PC-3 (cell line): ENCODE measurements around the gene SMC6. TPM values are rescaled to one million over a fixed set of nuclear protein-coding genes. Genes with fewer than 3 reads are reported as not detected.

Experiments used
- ATAC-seq: fragments of 200-7000 bp; cut with Tn5 transposase; 2 replicates; pipeline ENCODE4 v1.9.1; 2020; ENCODE audit warnings: mild to moderate bottlenecking, moderate library complexity
- BruUV-seq: library from RNA; stranded (reverse); fragments of 400-500 nt; replicated peaks from 2 replicates; lab custom pipeline; 2021; lab: Mats Ljungman, UMichigan
- CTCF ChIA-PET: fragments of 300-600 bp; sonication (Branson Sonifier 250); formaldehyde crosslinking; loops from one replicate; lab custom pipeline; 2022; ENCODE audit warnings: antibody characterized with exemption; lab: Charles Lee
- POLR2A ChIA-PET: fragments of 300-600 bp; sonication (Branson Sonifier 250); formaldehyde crosslinking; loops from one replicate; lab custom pipeline; 2022; ENCODE audit warnings: antibody characterized with exemption; ENCODE audit not compliant: unreplicated experiment; lab: Charles Lee
- DNase-seq: peaks from one replicate; pipeline ENCODE4 v3.0.0-alpha.2; 2015
- H2AFZ ChIP-seq: fragments of 300-600 bp; sonication (generic); 2 replicates; pipeline ENCODE4 v1.6.0; 2016; ENCODE audit warnings: antibody characterized with exemption, low read length
- H3F3A ChIP-seq: fragments of 300-600 bp; sonication (generic); one replicate; pipeline ENCODE4 v1.6.0; 2017; ENCODE audit warnings: antibody characterized with exemption, low read length, control low read depth, mild to moderate bottlenecking; ENCODE audit not compliant: unreplicated experiment
- H3K27ac ChIP-seq: fragments of 300-600 bp; sonication (generic); 2 replicates; pipeline ENCODE4 v1.5.1; 2016; ENCODE audit warnings: mild to moderate bottlenecking, low read length
- H3K27me3 ChIP-seq: fragments of 300-600 bp; sonication (generic); 2 replicates; pipeline ENCODE4 v1.6.1; 2016; ENCODE audit warnings: low read length, mixed read lengths
- H3K36me3 ChIP-seq: fragments of 300-600 bp; sonication (generic); 2 replicates; pipeline ENCODE4 v1.6.1; 2016; ENCODE audit warnings: low read depth, mixed run types, low read length, mixed read lengths
- H3K4me1 ChIP-seq: fragments of 300-600 bp; sonication (generic); 2 replicates; pipeline ENCODE4 v1.5.1; 2016; ENCODE audit warnings: low read length; ENCODE audit not compliant: insufficient read depth
- H3K4me2 ChIP-seq: fragments of 300-600 bp; sonication (generic); 2 replicates; pipeline ENCODE4 v1.6.0; 2016; ENCODE audit warnings: low read length
- H3K4me3 ChIP-seq: fragments of 300-600 bp; sonication (generic); 2 replicates; pipeline ENCODE4 v1.5.1; 2016; ENCODE audit warnings: mild to moderate bottlenecking, low read length, mixed read lengths
- H3K79me2 ChIP-seq: fragments of 300-600 bp; sonication (generic); 2 replicates; pipeline ENCODE4 v1.6.1; 2017; ENCODE audit warnings: low read length, mixed read lengths
- H3K9ac ChIP-seq: fragments of 300-600 bp; sonication (generic); 2 replicates; pipeline ENCODE4 v1.6.0; 2016; ENCODE audit warnings: mild to moderate bottlenecking, low read length
- H3K9me2 ChIP-seq: fragments of 300-600 bp; sonication (generic); replicated peaks from 2 replicates; pipeline ENCODE4 v1.6.1; 2016; ENCODE audit warnings: mixed run types, low read length, mixed read lengths
- H3K9me3 ChIP-seq: fragments of 300-600 bp; sonication (generic); 2 replicates; pipeline ENCODE4 v1.6.1; 2016; ENCODE audit warnings: low read length, mixed read lengths
- H4K20me1 ChIP-seq: fragments of 300-600 bp; sonication (generic); 2 replicates; pipeline ENCODE4 v1.6.1; 2016; ENCODE audit warnings: low read length, mixed read lengths
- CTCF ChIP-seq: fragments of 300-600 bp; sonication (generic); conservative IDR thresholded peaks from 2 replicates; pipeline ENCODE4 v1.5.1; 2017; ENCODE audit warnings: antibody characterized with exemption, low read depth, mild to moderate bottlenecking, low read length
- EZH2 ChIP-seq: fragments of 300-600 bp; sonication (generic); IDR thresholded peaks from one replicate; pipeline ENCODE4 v1.6.1; 2017; ENCODE audit warnings: antibody characterized with exemption, mild to moderate bottlenecking, low read length; ENCODE audit not compliant: unreplicated experiment
- EZH2phosphoT487 ChIP-seq: fragments of 300-600 bp; sonication (generic); IDR thresholded peaks from 2 replicates; pipeline ENCODE4 v1.6.1; 2018; ENCODE audit warnings: mild to moderate bottlenecking, antibody characterized with exemption, low read length, borderline replicate concordance
- intact Hi-C: fragments of 100-400 bp; cut with micrococcal nuclease; formaldehyde crosslinking; loops from 2 replicates; pipeline ENCODE4 v1.9.0; 2023
- total RNA-seq: library from RNA; depleted of rRNA; stranded (reverse); fragments of >200 nt; gene quantifications from 2 replicates; pipeline ENCODE4 v1.2.3, GENCODE V29; 2014

The SMC6 gene
- total RNA-seq, 1 experiment from 2014 or later: 15.6 TPM

- Histone ChIP-seq H3K27me3 (no peaks in the 10 kb centered on the region), H3K9me3 (no peaks in the 10 kb centered on the region), H3K4me1 (no peaks in the 10 kb centered on the region), H3F3A (no peaks in the 10 kb centered on the region), H3K4me2 (no peak overlapping the region), H3K79me2 (no peaks in the 10 kb centered on the region), H3K36me3 (peaks cover 2% of the 10 kb centered on the region; the same call in 1 of the 2 replicates), H4K20me1 (no peaks in the 10 kb centered on the region), H3K9me2 (no peaks in the 10 kb centered on the region), H3K27ac (no peak overlapping the region), H3K4me3 (no peak overlapping the region), H2AFZ (no peak overlapping the region), H3K9ac (no peak overlapping the region)
- intact Hi-C loops: loop anchor here (10.0 kb wide), 1 partner anchor 415 kb away; no protein-coding TSS in a partner anchor
- ATAC-seq (no peak), DNase-seq (no peak)
- ChIA-PET POLR2A (no interaction called here), CTCF (no interaction called here)
- no TSS peak for BruUV-seq
- TF ChIP-seq EZH2 (no peak), CTCF (no peak), EZH2phosphoT487 (no peak)
Measured at GRCh38 chr2:17729880-17730279, 23.7 kb downstream of the SMC6 start.

- Histone ChIP-seq H3K79me2 (no peaks in the 10 kb centered on the region), H3K9me3 (no peaks in the 10 kb centered on the region), H3K4me3 (no peak overlapping the region), H3F3A (no peaks in the 10 kb centered on the region), H3K4me2 (no peak overlapping the region), H4K20me1 (no peaks in the 10 kb centered on the region), H3K4me1 (no peaks in the 10 kb centered on the region), H3K27ac (no peak overlapping the region), H2AFZ (no peak overlapping the region), H3K9me2 (no peaks in the 10 kb centered on the region), H3K27me3 (no peaks in the 10 kb centered on the region), H3K36me3 (peaks cover 2% of the 10 kb centered on the region; the same call in 1 of the 2 replicates), H3K9ac (no peak overlapping the region)
- intact Hi-C loops: loop anchor here (10.0 kb wide), 1 partner anchor 417 kb away; no protein-coding TSS in a partner anchor
- DNase-seq (no peak), ATAC-seq (no peak)
- no TSS peak for BruUV-seq
- POLR2A ChIA-PET: no interaction called here
- TF ChIP-seq EZH2 (no peak), CTCF (no peak), EZH2phosphoT487 (no peak)
- CTCF ChIA-PET: interaction anchor here (0.6 kb wide), 1 partner anchor 87 kb away, joined by 3 read pairs; no protein-coding TSS in a partner anchor
Measured at GRCh38 chr2:17728210-17728609, 25.4 kb downstream of the SMC6 start.

GRCh38 chr2:17719562-17720371, 33.8 kb downstream of the SMC6 start:
- no peaks in the 10 kb centered on the region for H3K4me1 ChIP-seq
- ChIA-PET CTCF (interaction anchor here (0.7 kb wide), 1 partner anchor 12 kb away, joined by 3 read pairs; no protein-coding TSS in a partner anchor), POLR2A (no interaction called here)
- peaks cover 22% of the 10 kb centered on the region; the same call in 1 of the 2 replicates for H3K36me3 ChIP-seq
- BruUV-seq: no TSS peak
- H3K27me3 ChIP-seq: no peaks in the 10 kb centered on the region
- DNase-seq (peak; percentile 47), ATAC-seq (peak; percentile 46)
- no peak overlapping the region for H3K27ac ChIP-seq
- TF ChIP-seq CTCF (peak; percentile 76), EZH2 (no peak)
- no peaks in the 10 kb centered on the region for H3F3A ChIP-seq
- no peaks in the 10 kb centered on the region for H3K9me2 ChIP-seq
- H3K9me3 ChIP-seq: no peaks in the 10 kb centered on the region
- no peak overlapping the region for H3K4me3 ChIP-seq
- H3K9ac ChIP-seq: no peak overlapping the region
- no peaks in the 10 kb centered on the region for H3K79me2 ChIP-seq
- intact Hi-C loops: loop anchor here (1.0 to 10.0 kb wide), 3 partner anchors 34 to 659 kb away; partner anchors contain the start of gene SMC6
- no peaks in the 10 kb centered on the region for H4K20me1 ChIP-seq
- no peak overlapping the region for H2AFZ ChIP-seq
- no peak overlapping the region for H3K4me2 ChIP-seq
